CD14-positive monocyte (primary cell): Measurements from ENCODE around the gene IFNL1. TPM values are rescaled to one million over a fixed set of nuclear protein-coding genes. Genes with fewer than 3 reads are reported as not detected.
A peak's percentile ranks its signal among the peaks of the same experiment; 100 is the strongest.
"Not testable (repeated sequence)": the region's sequence is repeated elsewhere in the genome, so short reads cannot be mapped to it uniquely, and the experiment has no call there.

ENCODE experiments used
- DNase-seq, 3 donors: peaks; one replicate each; pipeline ENCODE4 v3.0.0-alpha.2; 2011 to 2022
- H2AFZ ChIP-seq: 2 replicates; pipeline ENCODE4 v1.6.0; 2012; ENCODE audit warnings: mild to moderate bottlenecking, low read depth, low read length, inconsistent platforms; ENCODE audit not compliant: insufficient read depth, poor library complexity, severe bottlenecking
- H3K27ac ChIP-seq, 2 donors: 1 replicate in 1 of 2; 2 replicates in 1 of 2; pipeline ENCODE4 v1.5.1; 2012 to 2013; ENCODE audit warnings: low read length in 2 of 2, control low read depth in 1 of 2, inconsistent platforms in 1 of 2, low read depth in 1 of 2, mild to moderate bottlenecking in 1 of 2
- H3K27me3 ChIP-seq, 2 donors: one replicate each; pipeline versions ENCODE4 v1.6.0 to v1.6.1; 2011 to 2013; ENCODE audit warnings: low read length in 2 of 2; ENCODE audit not compliant: control insufficient read depth in 2 of 2, insufficient read depth in 2 of 2
- H3K36me3 ChIP-seq, 2 donors: replicated peaks in 1 of 2; 1 replicate in 1 of 2; 2 replicates in 1 of 2; pipeline versions ENCODE4 v1.5.1 to v1.6.1; 2012 to 2013; ENCODE audit warnings: low read length in 2 of 2, control low read depth in 1 of 2, inconsistent platforms in 1 of 2, mild to moderate bottlenecking in 1 of 2; ENCODE audit not compliant: insufficient read depth in 2 of 2, control insufficient read depth in 1 of 2
- H3K4me1 ChIP-seq, 2 donors: 1 replicate in 1 of 2; 2 replicates in 1 of 2; pipeline versions ENCODE4 v1.5.1 to v1.6.1; 2012 to 2013; ENCODE audit warnings: low read length in 2 of 2, control low read depth in 1 of 2, inconsistent platforms in 1 of 2, mild to moderate bottlenecking in 1 of 2, moderate library complexity in 1 of 2; ENCODE audit not compliant: insufficient read depth in 2 of 2, control insufficient read depth in 1 of 2
- H3K4me2 ChIP-seq: replicated peaks from 2 replicates; pipeline ENCODE3; 2012; ENCODE audit warnings: low read length, moderate library complexity, mild to moderate bottlenecking; ENCODE audit not compliant: poor library complexity, severe bottlenecking; ENCODE audit errors: extremely low read depth
- H3K4me3 ChIP-seq, 3 experiments: fragments of 200-600 bp in 1 of 3; sonication (generic) in 1 of 3; replicated peaks in 1 of 3; 1 replicate in 2 of 3; 2 replicates in 1 of 3; pipeline ENCODE4 v1.5.1; 2011 to 2013; ENCODE audit warnings: low read length in 3 of 3, mild to moderate bottlenecking in 3 of 3, control low read depth in 2 of 3, low read depth in 2 of 3, inconsistent platforms in 1 of 3, moderate library complexity in 1 of 3
- H3K79me2 ChIP-seq: 2 replicates; pipeline ENCODE4 v1.6.0; 2012; ENCODE audit warnings: mild to moderate bottlenecking, control low read depth, inconsistent platforms, low read length, moderate library complexity; ENCODE audit not compliant: insufficient read depth
- H3K9ac ChIP-seq: 2 replicates; pipeline ENCODE4 v1.6.0; 2017; ENCODE audit warnings: low read length, mild to moderate bottlenecking; ENCODE audit not compliant: insufficient read depth, poor library complexity, severe bottlenecking
- H3K9me3 ChIP-seq, 2 donors: replicated peaks in 1 of 2; 1 replicate in 1 of 2; 2 replicates in 1 of 2; pipeline versions ENCODE4 v1.5.1 to v1.6.1; 2012 to 2013; ENCODE audit warnings: low read length in 2 of 2, control low read depth in 1 of 2; ENCODE audit not compliant: control insufficient read depth in 1 of 2, insufficient read depth in 1 of 2
- H4K20me1 ChIP-seq: 2 replicates; pipeline ENCODE4 v1.6.0; 2012; ENCODE audit warnings: mild to moderate bottlenecking, low read length, control low read depth, moderate library complexity; ENCODE audit not compliant: insufficient read depth
- H3K27ac Mint-ChIP-seq, 7 donors: one replicate each; pipeline ENCODE4 v1.8.0; 2020; ENCODE audit warnings: mild to moderate bottlenecking in 7 of 7, mixed read lengths in 7 of 7, moderate library complexity in 6 of 7, inconsistent platforms in 2 of 7
- H3K27me3 Mint-ChIP-seq, 3 donors: one replicate each; pipeline ENCODE4 v1.8.0; 2021 to 2022; ENCODE audit warnings: low read depth in 3 of 3, mild to moderate bottlenecking in 3 of 3, mixed read lengths in 3 of 3, moderate library complexity in 3 of 3, inconsistent platforms in 1 of 3
- H3K36me3 Mint-ChIP-seq, 2 donors: one replicate each; pipeline ENCODE4 v1.8.0; 2020; ENCODE audit warnings: mixed read lengths in 2 of 2, inconsistent platforms in 1 of 2, mild to moderate bottlenecking in 1 of 2
- H3K4me1 Mint-ChIP-seq: one replicate; pipeline ENCODE4 v1.8.0; 2020; ENCODE audit warnings: mild to moderate bottlenecking, mixed read lengths
- H3K4me3 Mint-ChIP-seq, 2 donors: one replicate each; pipeline ENCODE4 v1.8.0; 2020; ENCODE audit warnings: mild to moderate bottlenecking in 2 of 2, mixed read lengths in 2 of 2, moderate library complexity in 1 of 2
- H3K9me3 Mint-ChIP-seq, 7 donors: one replicate each; pipeline ENCODE4 v1.8.0; 2020 to 2022; ENCODE audit warnings: mixed read lengths in 7 of 7, mild to moderate bottlenecking in 6 of 7, moderate library complexity in 6 of 7, inconsistent platforms in 2 of 7
- WGBS: methylation state at CpG from one replicate; pipeline ENCODE4 v1.1.5; 2013; ENCODE audit warnings: missing lambda C conversion rate; ENCODE audit not compliant: insufficient coverage; 5-methylcytosine and 5-hydroxymethylcytosine counted together
- intact Hi-C, 2 donors: fragments of 100-400 bp; cut with micrococcal nuclease; formaldehyde crosslinking; loops; one replicate each; pipeline versions ENCODE4 v1.15.0 to v1.15.1; 2023
- polyA plus RNA-seq, 3 donors: library from polyadenylated mRNA; depleted of rRNA in 1 of 3; unstranded in 2 of 3; stranded (reverse) in 1 of 3; fragments of 300-500 nt in 2 of 3; fragments of >200 nt in 1 of 3; fragmentation: Illumina TruSeq in 2 of 3; gene quantifications; 1 replicate in 2 of 3; 2 replicates in 1 of 3; pipeline ENCODE4 v1.2.3, GENCODE V29; 2012 to 2021
- TF ChIP-seq, protein P1 (sequence below): fragments of 200-600 bp; IDR thresholded peaks from one replicate; pipeline ENCODE4 v1.8.0; 2022; ENCODE audit warnings: antibody characterized with exemption, mild to moderate bottlenecking

The IFNL1 gene
- polyA plus RNA-seq, 3 donors = not detected

DNA sequence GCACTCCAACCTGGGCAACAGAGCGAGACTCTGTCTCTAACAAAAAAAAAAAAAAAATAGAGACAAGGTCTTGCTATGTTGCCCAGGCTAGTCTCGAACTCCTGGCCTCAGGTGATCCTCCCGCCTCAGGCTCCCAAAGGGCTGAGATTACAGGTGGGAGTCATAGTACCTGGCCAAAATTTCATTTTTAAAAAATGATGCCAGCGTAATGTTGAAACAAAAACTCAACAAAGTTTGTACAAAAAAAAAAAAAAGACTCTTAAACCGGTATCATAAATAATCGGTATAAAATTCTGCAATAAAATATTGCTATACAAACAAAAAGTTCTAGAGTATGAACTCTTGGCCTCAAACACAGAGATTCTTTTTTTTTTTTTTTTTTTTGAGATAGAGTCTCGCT, 36.1 kb downstream of the IFNL1 start:
- peaks cover 82% of the 10 kb centered on the region for H3K79me2 ChIP-seq
- H3K36me3 Mint-ChIP-seq = peaks cover 45 to 61% of the 10 kb centered on the region in 2 donors
- peaks cover 33 to 56% of the 10 kb centered on the region in 2 donors for H3K36me3 ChIP-seq
- H3K4me1 ChIP-seq = peaks cover 37 to 70% of the 10 kb centered on the region in 2 donors
- no peak overlapping the region for H3K4me2 ChIP-seq
- peak overlapping the region in 1 of 2 donors; percentile 55 for H3K4me3 Mint-ChIP-seq
- 94% methylated on average over 3 of the region's 7 CpGs for WGBS
- TF ChIP-seq, protein P1, sequence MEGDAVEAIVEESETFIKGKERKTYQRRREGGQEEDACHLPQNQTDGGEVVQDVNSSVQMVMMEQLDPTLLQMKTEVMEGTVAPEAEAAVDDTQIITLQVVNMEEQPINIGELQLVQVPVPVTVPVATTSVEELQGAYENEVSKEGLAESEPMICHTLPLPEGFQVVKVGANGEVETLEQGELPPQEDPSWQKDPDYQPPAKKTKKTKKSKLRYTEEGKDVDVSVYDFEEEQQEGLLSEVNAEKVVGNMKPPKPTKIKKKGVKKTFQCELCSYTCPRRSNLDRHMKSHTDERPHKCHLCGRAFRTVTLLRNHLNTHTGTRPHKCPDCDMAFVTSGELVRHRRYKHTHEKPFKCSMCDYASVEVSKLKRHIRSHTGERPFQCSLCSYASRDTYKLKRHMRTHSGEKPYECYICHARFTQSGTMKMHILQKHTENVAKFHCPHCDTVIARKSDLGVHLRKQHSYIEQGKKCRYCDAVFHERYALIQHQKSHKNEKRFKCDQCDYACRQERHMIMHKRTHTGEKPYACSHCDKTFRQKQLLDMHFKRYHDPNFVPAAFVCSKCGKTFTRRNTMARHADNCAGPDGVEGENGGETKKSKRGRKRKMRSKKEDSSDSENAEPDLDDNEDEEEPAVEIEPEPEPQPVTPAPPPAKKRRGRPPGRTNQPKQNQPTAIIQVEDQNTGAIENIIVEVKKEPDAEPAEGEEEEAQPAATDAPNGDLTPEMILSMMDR = no peak
- no peak for DNase-seq
- H3K9ac ChIP-seq = no peak overlapping the region
- H3K9me3 Mint-ChIP-seq = peaks cover 0 to 2% (median 0%) of the 10 kb centered on the region in 7 donors
- no peak overlapping the region for H3K4me3 ChIP-seq
- peaks cover 61% of the 10 kb centered on the region for H4K20me1 ChIP-seq
- H3K9me3 ChIP-seq = no peaks in the 10 kb centered on the region
- H3K4me1 Mint-ChIP-seq = peaks cover 65% of the 10 kb centered on the region
- H2AFZ ChIP-seq = no peak overlapping the region
- H3K27ac Mint-ChIP-seq = peak overlapping the region in 3 of 7 donors; percentile 66 to 85 (median 77)
- intact Hi-C loops = no loop called here
- no peaks in the 10 kb centered on the region for H3K27me3 ChIP-seq
- peaks cover 0 to 3% (median 2%) of the 10 kb centered on the region in 3 donors for H3K27me3 Mint-ChIP-seq
- H3K27ac ChIP-seq = no peak overlapping the region

DNA sequence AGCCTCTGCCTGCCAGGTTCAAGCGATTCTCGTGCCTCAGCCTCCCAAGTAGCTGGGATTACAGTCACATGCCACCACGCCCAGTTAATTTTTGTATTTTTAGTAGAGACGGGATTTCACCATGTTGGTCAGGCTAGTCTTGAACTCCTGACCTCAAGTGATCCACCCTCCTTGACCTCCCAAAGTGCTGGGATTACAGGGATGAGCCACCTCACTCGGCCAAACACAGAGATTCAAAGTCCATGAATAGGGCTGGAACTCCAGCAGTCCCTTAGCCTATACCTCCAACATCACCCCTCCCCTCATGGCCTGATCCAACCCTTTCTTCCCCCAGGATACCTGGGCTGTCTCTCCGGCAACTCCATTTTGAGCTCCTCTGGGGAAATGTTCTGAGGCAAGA, 36.5 kb downstream of the IFNL1 start:
- H2AFZ ChIP-seq, H3K4me2 ChIP-seq, intact Hi-C loops, H3K27me3 ChIP-seq, H3K9me3 Mint-ChIP-seq, H3K9me3 ChIP-seq, H3K27me3 Mint-ChIP-seq, DNase-seq, H3K9ac ChIP-seq: not testable (repeated sequence)
- peaks cover 42 to 75% of the 10 kb centered on the region in 2 donors for H3K4me1 ChIP-seq
- peak overlapping the region in 1 of 2 donors; percentile 57 for H3K27ac ChIP-seq
- H3K79me2 ChIP-seq = peaks cover 80% of the 10 kb centered on the region
- peaks cover 68% of the 10 kb centered on the region for H3K4me1 Mint-ChIP-seq
- H3K27ac Mint-ChIP-seq = peak overlapping the region in 4 of 7 donors; percentile 66 to 85 (median 76)
- peak overlapping the region in 1 of 2 donors; percentile 55 for H3K4me3 Mint-ChIP-seq
- peaks cover 57% of the 10 kb centered on the region for H4K20me1 ChIP-seq
- peaks cover 41 to 56% of the 10 kb centered on the region in 2 donors for H3K36me3 Mint-ChIP-seq
- H3K36me3 ChIP-seq = peaks cover 28 to 52% of the 10 kb centered on the region in 2 donors
- WGBS = no CpG with 5 or more reads among the region's 6 CpGs
- H3K4me3 ChIP-seq = peak overlapping the region in 1 of 3 experiments; percentile 34
